CD14-positive monocyte (primary cell): ENCODE results near the gene CNOT6. TPM values are rescaled to one million over a fixed set of nuclear protein-coding genes. Genes with fewer than 3 reads are reported as not detected.
A peak's percentile ranks its signal among the peaks of the same experiment; 100 is the strongest.

Experiments used
- DNase-seq, 3 donors: peaks; one replicate each; pipeline ENCODE4 v3.0.0-alpha.2; 2011 to 2022
- H2AFZ ChIP-seq: 2 replicates; pipeline ENCODE4 v1.6.0; 2012; ENCODE audit warnings: mild to moderate bottlenecking, low read depth, low read length, inconsistent platforms; ENCODE audit not compliant: insufficient read depth, poor library complexity, severe bottlenecking
- H3K27ac ChIP-seq, 2 donors: 1 replicate in 1 of 2; 2 replicates in 1 of 2; pipeline ENCODE4 v1.5.1; 2012 to 2013; ENCODE audit warnings: low read length in 2 of 2, control low read depth in 1 of 2, inconsistent platforms in 1 of 2, low read depth in 1 of 2, mild to moderate bottlenecking in 1 of 2
- H3K27me3 ChIP-seq, 2 donors: one replicate each; pipeline versions ENCODE4 v1.6.0 to v1.6.1; 2011 to 2013; ENCODE audit warnings: low read length in 2 of 2; ENCODE audit not compliant: control insufficient read depth in 2 of 2, insufficient read depth in 2 of 2
- H3K36me3 ChIP-seq, 2 donors: replicated peaks in 1 of 2; 1 replicate in 1 of 2; 2 replicates in 1 of 2; pipeline versions ENCODE4 v1.5.1 to v1.6.1; 2012 to 2013; ENCODE audit warnings: low read length in 2 of 2, control low read depth in 1 of 2, inconsistent platforms in 1 of 2, mild to moderate bottlenecking in 1 of 2; ENCODE audit not compliant: insufficient read depth in 2 of 2, control insufficient read depth in 1 of 2
- H3K4me1 ChIP-seq, 2 donors: 1 replicate in 1 of 2; 2 replicates in 1 of 2; pipeline versions ENCODE4 v1.5.1 to v1.6.1; 2012 to 2013; ENCODE audit warnings: low read length in 2 of 2, control low read depth in 1 of 2, inconsistent platforms in 1 of 2, mild to moderate bottlenecking in 1 of 2, moderate library complexity in 1 of 2; ENCODE audit not compliant: insufficient read depth in 2 of 2, control insufficient read depth in 1 of 2
- H3K4me2 ChIP-seq: replicated peaks from 2 replicates; pipeline ENCODE3; 2012; ENCODE audit warnings: low read length, moderate library complexity, mild to moderate bottlenecking; ENCODE audit not compliant: poor library complexity, severe bottlenecking; ENCODE audit errors: extremely low read depth
- H3K4me3 ChIP-seq, 3 experiments: fragments of 200-600 bp in 1 of 3; sonication (generic) in 1 of 3; replicated peaks in 1 of 3; 1 replicate in 2 of 3; 2 replicates in 1 of 3; pipeline ENCODE4 v1.5.1; 2011 to 2013; ENCODE audit warnings: low read length in 3 of 3, mild to moderate bottlenecking in 3 of 3, control low read depth in 2 of 3, low read depth in 2 of 3, inconsistent platforms in 1 of 3, moderate library complexity in 1 of 3
- H3K79me2 ChIP-seq: 2 replicates; pipeline ENCODE4 v1.6.0; 2012; ENCODE audit warnings: mild to moderate bottlenecking, control low read depth, inconsistent platforms, low read length, moderate library complexity; ENCODE audit not compliant: insufficient read depth
- H3K9ac ChIP-seq: 2 replicates; pipeline ENCODE4 v1.6.0; 2017; ENCODE audit warnings: low read length, mild to moderate bottlenecking; ENCODE audit not compliant: insufficient read depth, poor library complexity, severe bottlenecking
- H3K9me3 ChIP-seq, 2 donors: replicated peaks in 1 of 2; 1 replicate in 1 of 2; 2 replicates in 1 of 2; pipeline versions ENCODE4 v1.5.1 to v1.6.1; 2012 to 2013; ENCODE audit warnings: low read length in 2 of 2, control low read depth in 1 of 2; ENCODE audit not compliant: control insufficient read depth in 1 of 2, insufficient read depth in 1 of 2
- H4K20me1 ChIP-seq: 2 replicates; pipeline ENCODE4 v1.6.0; 2012; ENCODE audit warnings: mild to moderate bottlenecking, low read length, control low read depth, moderate library complexity; ENCODE audit not compliant: insufficient read depth
- H3K27ac Mint-ChIP-seq, 7 donors: one replicate each; pipeline ENCODE4 v1.8.0; 2020; ENCODE audit warnings: mild to moderate bottlenecking in 7 of 7, mixed read lengths in 7 of 7, moderate library complexity in 6 of 7, inconsistent platforms in 2 of 7
- H3K27me3 Mint-ChIP-seq, 3 donors: one replicate each; pipeline ENCODE4 v1.8.0; 2021 to 2022; ENCODE audit warnings: low read depth in 3 of 3, mild to moderate bottlenecking in 3 of 3, mixed read lengths in 3 of 3, moderate library complexity in 3 of 3, inconsistent platforms in 1 of 3
- H3K36me3 Mint-ChIP-seq, 2 donors: one replicate each; pipeline ENCODE4 v1.8.0; 2020; ENCODE audit warnings: mixed read lengths in 2 of 2, inconsistent platforms in 1 of 2, mild to moderate bottlenecking in 1 of 2
- H3K4me1 Mint-ChIP-seq: one replicate; pipeline ENCODE4 v1.8.0; 2020; ENCODE audit warnings: mild to moderate bottlenecking, mixed read lengths
- H3K4me3 Mint-ChIP-seq, 2 donors: one replicate each; pipeline ENCODE4 v1.8.0; 2020; ENCODE audit warnings: mild to moderate bottlenecking in 2 of 2, mixed read lengths in 2 of 2, moderate library complexity in 1 of 2
- H3K9me3 Mint-ChIP-seq, 7 donors: one replicate each; pipeline ENCODE4 v1.8.0; 2020 to 2022; ENCODE audit warnings: mixed read lengths in 7 of 7, mild to moderate bottlenecking in 6 of 7, moderate library complexity in 6 of 7, inconsistent platforms in 2 of 7
- WGBS: methylation state at CpG from one replicate; pipeline ENCODE4 v1.1.5; 2013; ENCODE audit warnings: missing lambda C conversion rate; ENCODE audit not compliant: insufficient coverage; 5-methylcytosine and 5-hydroxymethylcytosine counted together
- intact Hi-C, 2 donors: fragments of 100-400 bp; cut with micrococcal nuclease; formaldehyde crosslinking; loops; one replicate each; pipeline versions ENCODE4 v1.15.0 to v1.15.1; 2023
- polyA plus RNA-seq, 3 donors: library from polyadenylated mRNA; depleted of rRNA in 1 of 3; unstranded in 2 of 3; stranded (reverse) in 1 of 3; fragments of 300-500 nt in 2 of 3; fragments of >200 nt in 1 of 3; fragmentation: Illumina TruSeq in 2 of 3; gene quantifications; 1 replicate in 2 of 3; 2 replicates in 1 of 3; pipeline ENCODE4 v1.2.3, GENCODE V29; 2012 to 2021
- TF ChIP-seq, protein P1 (sequence below): fragments of 200-600 bp; IDR thresholded peaks from one replicate; pipeline ENCODE4 v1.8.0; 2022; ENCODE audit warnings: antibody characterized with exemption, mild to moderate bottlenecking

Gene CNOT6
- polyA plus RNA-seq, 3 donors = 4.8 to 9.5 (median 7.7) TPM

DNA sequence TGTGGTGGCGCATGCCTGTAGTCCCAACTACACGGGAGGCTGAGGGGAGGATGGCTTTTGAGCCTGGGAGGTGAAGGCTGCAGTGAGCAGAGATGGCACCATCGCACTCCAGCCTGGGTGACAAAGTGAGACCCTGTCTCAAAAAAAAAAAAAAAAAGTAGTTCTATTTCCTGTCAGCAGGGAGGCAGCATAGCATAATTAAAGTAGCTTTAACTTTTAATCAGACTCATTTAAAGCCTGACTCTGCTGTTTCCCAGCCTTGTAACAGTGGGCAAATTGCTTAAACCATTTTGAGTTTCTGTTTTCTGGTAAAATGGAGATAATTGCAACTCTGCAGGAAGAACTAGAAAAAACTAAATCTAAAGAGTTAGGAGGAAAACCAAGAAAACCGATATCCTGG, 31.2 kb downstream of the CNOT6 start:
- H3K9me3 Mint-ChIP-seq = peaks cover 0 to 2% (median 0%) of the 10 kb centered on the region in 7 donors
- no peak overlapping the region for H3K9ac ChIP-seq
- peaks cover 18 to 26% of the 10 kb centered on the region in 2 donors for H3K36me3 Mint-ChIP-seq
- H4K20me1 ChIP-seq = peaks cover 51% of the 10 kb centered on the region
- TF ChIP-seq, protein P1, sequence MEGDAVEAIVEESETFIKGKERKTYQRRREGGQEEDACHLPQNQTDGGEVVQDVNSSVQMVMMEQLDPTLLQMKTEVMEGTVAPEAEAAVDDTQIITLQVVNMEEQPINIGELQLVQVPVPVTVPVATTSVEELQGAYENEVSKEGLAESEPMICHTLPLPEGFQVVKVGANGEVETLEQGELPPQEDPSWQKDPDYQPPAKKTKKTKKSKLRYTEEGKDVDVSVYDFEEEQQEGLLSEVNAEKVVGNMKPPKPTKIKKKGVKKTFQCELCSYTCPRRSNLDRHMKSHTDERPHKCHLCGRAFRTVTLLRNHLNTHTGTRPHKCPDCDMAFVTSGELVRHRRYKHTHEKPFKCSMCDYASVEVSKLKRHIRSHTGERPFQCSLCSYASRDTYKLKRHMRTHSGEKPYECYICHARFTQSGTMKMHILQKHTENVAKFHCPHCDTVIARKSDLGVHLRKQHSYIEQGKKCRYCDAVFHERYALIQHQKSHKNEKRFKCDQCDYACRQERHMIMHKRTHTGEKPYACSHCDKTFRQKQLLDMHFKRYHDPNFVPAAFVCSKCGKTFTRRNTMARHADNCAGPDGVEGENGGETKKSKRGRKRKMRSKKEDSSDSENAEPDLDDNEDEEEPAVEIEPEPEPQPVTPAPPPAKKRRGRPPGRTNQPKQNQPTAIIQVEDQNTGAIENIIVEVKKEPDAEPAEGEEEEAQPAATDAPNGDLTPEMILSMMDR = no peak
- intact Hi-C loops = no loop called here
- peak overlapping the region in 1 of 7 donors; percentile 71 for H3K27ac Mint-ChIP-seq
- peaks cover 12 to 20% of the 10 kb centered on the region in 2 donors for H3K4me1 ChIP-seq
- H3K9me3 ChIP-seq = no peaks in the 10 kb centered on the region
- H3K27me3 ChIP-seq = no peaks in the 10 kb centered on the region
- H2AFZ ChIP-seq = no peak overlapping the region
- H3K36me3 ChIP-seq = peaks cover 11 to 21% of the 10 kb centered on the region in 2 donors
- H3K4me2 ChIP-seq = no peak overlapping the region
- H3K27ac ChIP-seq = no peak overlapping the region
- no peak for DNase-seq
- peaks cover 0 to 2% (median 0%) of the 10 kb centered on the region in 3 donors for H3K27me3 Mint-ChIP-seq
- peaks cover 38% of the 10 kb centered on the region for H3K4me1 Mint-ChIP-seq
- no CpG with 5 or more reads among the region's 4 CpGs for WGBS
- H3K4me3 Mint-ChIP-seq = no peak overlapping the region
- no peak overlapping the region for H3K4me3 ChIP-seq
- peaks cover 79% of the 10 kb centered on the region for H3K79me2 ChIP-seq

DNA sequence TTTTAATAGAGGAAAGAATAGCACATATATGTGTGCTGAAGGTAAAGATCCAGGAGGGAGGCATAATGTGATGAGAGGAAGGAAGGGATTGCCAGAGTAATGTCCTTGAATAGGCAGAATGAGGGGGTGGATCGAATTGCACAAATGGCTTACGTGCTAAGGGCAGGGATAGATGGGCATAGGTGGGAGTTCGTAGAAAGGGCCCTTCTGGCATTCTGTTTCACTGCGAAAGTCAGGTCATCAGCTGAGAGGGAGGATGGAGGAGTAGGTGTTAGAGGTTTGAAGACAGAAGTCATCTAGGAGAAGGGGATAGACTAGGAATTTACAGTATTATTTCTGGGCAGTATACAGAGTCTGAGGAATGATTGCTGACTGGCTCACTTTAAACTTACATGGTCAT, 32.1 kb downstream of the CNOT6 start:
- DNase-seq = no peak
- H2AFZ ChIP-seq = no peak overlapping the region
- Mint-ChIP-seq H3K4me3 (no peak overlapping the region), H3K27me3 (peaks cover 0 to 2% (median 0%) of the 10 kb centered on the region in 3 donors), H3K9me3 (peaks cover 0 to 3% (median 0%) of the 10 kb centered on the region in 7 donors), H3K36me3 (peaks cover 17 to 27% of the 10 kb centered on the region in 2 donors), H3K27ac (no peak overlapping the region), H3K4me1 (peaks cover 33% of the 10 kb centered on the region)
- H4K20me1 ChIP-seq = peaks cover 51% of the 10 kb centered on the region
- TF ChIP-seq, protein P1 = no peak
- intact Hi-C loops = no loop called here
- peaks cover 11 to 22% of the 10 kb centered on the region in 2 donors for H3K36me3 ChIP-seq
- no peak overlapping the region for H3K9ac ChIP-seq
- H3K79me2 ChIP-seq = peaks cover 72% of the 10 kb centered on the region
- no peak overlapping the region for H3K27ac ChIP-seq
- no peak overlapping the region for H3K4me2 ChIP-seq
- H3K4me1 ChIP-seq = peaks cover 12 to 20% of the 10 kb centered on the region in 2 donors
- no peaks in the 10 kb centered on the region for H3K9me3 ChIP-seq
- H3K4me3 ChIP-seq = no peak overlapping the region
- WGBS = 100% methylated on average over 4 of the region's 4 CpGs
- no peaks in the 10 kb centered on the region for H3K27me3 ChIP-seq
